Upper lobe of left lung (tissue), 6 donors: Measurements from ENCODE around the gene RAB24. TPM values are rescaled to one million over a fixed set of nuclear protein-coding genes. Genes with fewer than 3 reads are reported as not detected.

Experiments used
- ATAC-seq, 2 donors: fragments of 200-7000 bp; cut with Tn5 transposase; one replicate each; pipeline ENCODE4 v1.9.1; 2022; ENCODE audit warnings: mild to moderate bottlenecking in 2 of 2, moderate library complexity in 2 of 2; ENCODE audit not compliant: low FRiP score in 2 of 2
- DNase-seq, 2 donors: peaks; one replicate each; pipeline ENCODE4 v3.0.0-alpha.2; 2019 to 2020
- H3K27ac ChIP-seq, 4 donors: fragments of 200-600 bp; sonication (generic); one replicate each; pipeline ENCODE4 v1.5.1; 2016 to 2019
- H3K27me3 ChIP-seq, 4 donors: fragments of 200-600 bp; sonication (generic); one replicate each; pipeline ENCODE4 v1.5.1; 2017 to 2019
- H3K36me3 ChIP-seq, 4 donors: fragments of 200-600 bp; sonication (generic); one replicate each; pipeline ENCODE4 v1.5.1; 2016 to 2019
- H3K4me1 ChIP-seq, 4 donors: fragments of 200-600 bp; sonication (generic); one replicate each; pipeline ENCODE4 v1.5.1; 2018 to 2019
- H3K4me3 ChIP-seq, 4 donors: fragments of 200-600 bp; sonication (generic); one replicate each; pipeline ENCODE4 v1.5.1; 2017 to 2019; ENCODE audit warnings: mild to moderate bottlenecking in 2 of 4, moderate library complexity in 1 of 4
- H3K9me3 ChIP-seq, 4 donors: fragments of 200-600 bp; sonication (generic); one replicate each; pipeline ENCODE4 v1.5.1; 2018 to 2019
- CTCF ChIP-seq, 6 experiments: fragments of 450-650 bp in 4 of 6; fragments of 200-600 bp in 2 of 6; sonication (generic) in 2 of 6; IDR thresholded peaks; one replicate each; pipeline ENCODE4 v1.5.1; 2016 to 2019; ENCODE audit warnings: antibody characterized with exemption in 6 of 6
- EP300 ChIP-seq, 4 donors: sonication (generic); formaldehyde crosslinking; IDR thresholded peaks; one replicate each; pipeline ENCODE4 v1.5.1; 2017; ENCODE audit warnings: antibody characterized with exemption in 4 of 4, control low read depth in 2 of 4
- POLR2A ChIP-seq, 4 donors: fragments of 450-650 bp; IDR thresholded peaks; one replicate each; pipeline ENCODE4 v1.5.1; 2016 to 2017; ENCODE audit warnings: antibody characterized with exemption in 4 of 4, mild to moderate bottlenecking in 2 of 4
- POLR2AphosphoS5 ChIP-seq, 2 donors: sonication (generic); formaldehyde crosslinking; IDR thresholded peaks; one replicate each; pipeline ENCODE4 v1.5.1; 2017; ENCODE audit warnings: antibody characterized with exemption in 2 of 2
- WGBS, 2 donors: methylation state at CpG; one replicate each; pipeline ENCODE4 v1.1.5; 2017 to 2018; 5-methylcytosine and 5-hydroxymethylcytosine counted together
- total RNA-seq, 6 donors: library from RNA; depleted of rRNA in 4 of 6; stranded (reverse); fragments of >200 nt in 4 of 6; gene quantifications; one replicate each; pipeline versions ENCODE4 v1.1.0 to v1.2.1, GENCODE V29; 2016 to 2021
- donor health status: DM: no; HTN: no; CAD: no; lungs with moderate emphysema.
- donor health status: DM: no; HTN: yes; CAD: no; lungs with severe emphysema.

Gene RAB24
- total RNA-seq, 6 donors from 2014 or later: 26.8 to 92.2 (median 50.3) TPM

DNA sequence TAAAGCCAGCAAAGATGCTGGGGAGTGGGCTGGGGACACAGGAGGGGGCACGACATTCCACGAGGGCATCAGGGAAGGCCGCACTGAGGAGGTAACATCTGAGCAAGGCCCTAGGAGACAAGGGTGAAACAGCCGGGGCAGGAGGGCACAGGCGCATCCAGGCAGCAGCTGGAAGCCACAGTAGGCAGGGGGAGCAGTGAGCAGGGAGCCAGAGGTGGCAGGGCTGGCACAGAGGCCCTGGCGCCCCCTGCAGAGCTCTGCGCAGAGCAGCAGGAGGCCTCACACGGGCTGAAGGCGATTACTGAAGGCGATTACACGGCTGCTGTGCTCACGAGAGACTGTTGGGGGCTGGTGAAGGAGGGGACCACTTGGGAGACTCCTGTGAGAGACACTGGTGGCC, 32.6 kb upstream of the RAB24 start:
- peaks cover 0 to 12% (median 7%) of the 10 kb centered on the region in 4 donors for H3K4me1 ChIP-seq
- H3K27ac ChIP-seq: no peak overlapping the region
- H3K9me3 ChIP-seq: no peaks in the 10 kb centered on the region
- DNase-seq (no peak), ATAC-seq (no peak)
- 66 to 75% methylated on average over 12 of the region's 12 CpGs for WGBS, 2 donors
- H3K27me3 ChIP-seq: no peaks in the 10 kb centered on the region
- TF ChIP-seq EP300 (IDR thresholded peaks at IDR 0.05) (no peak), POLR2A (IDR thresholded peaks at IDR 0.05) (no peak), CTCF (IDR thresholded peaks at IDR 0.05) (peak in 1 of 6 experiments; percentile 7), POLR2AphosphoS5 (IDR thresholded peaks at IDR 0.05) (no peak)
- peaks cover 45 to 86% (median 77%) of the 10 kb centered on the region in 4 donors for H3K36me3 ChIP-seq
- H3K4me3 ChIP-seq: no peak overlapping the region

DNA sequence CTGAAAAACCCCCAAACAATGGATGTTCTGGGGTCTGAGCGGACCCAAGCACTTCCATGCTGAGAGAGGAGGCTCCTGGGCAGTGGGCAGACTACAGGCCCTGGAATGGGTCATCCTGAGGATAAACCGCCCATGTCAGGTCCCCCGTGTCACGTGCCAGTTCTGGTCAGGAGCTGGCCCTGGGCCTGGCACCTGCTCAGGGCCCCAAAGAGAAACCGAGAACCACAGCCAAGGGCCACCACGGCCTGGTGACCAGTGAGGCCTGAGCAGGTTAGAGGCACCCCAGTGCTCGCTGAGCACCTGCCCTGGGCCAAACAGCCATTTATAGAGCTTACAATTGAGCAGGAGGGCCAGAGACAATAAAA, 32.2 kb upstream of the RAB24 start:
- DNase-seq (no peak), ATAC-seq (no peak)
- H3K4me3 ChIP-seq: no peak overlapping the region
- peaks cover 45 to 89% (median 80%) of the 10 kb centered on the region in 4 donors for H3K36me3 ChIP-seq
- H3K27me3 ChIP-seq: no peaks in the 10 kb centered on the region
- H3K4me1 ChIP-seq: peaks cover 0 to 12% (median 7%) of the 10 kb centered on the region in 4 donors
- H3K27ac ChIP-seq: no peak overlapping the region
- TF ChIP-seq CTCF (IDR thresholded peaks at IDR 0.05) (no peak), EP300 (IDR thresholded peaks at IDR 0.05) (no peak), POLR2AphosphoS5 (IDR thresholded peaks at IDR 0.05) (no peak), POLR2A (IDR thresholded peaks at IDR 0.05) (no peak)
- H3K9me3 ChIP-seq: no peaks in the 10 kb centered on the region
- 89 to 94% methylated on average over 3 to 7 of the region's 7 CpGs for WGBS, 2 donors

DNA sequence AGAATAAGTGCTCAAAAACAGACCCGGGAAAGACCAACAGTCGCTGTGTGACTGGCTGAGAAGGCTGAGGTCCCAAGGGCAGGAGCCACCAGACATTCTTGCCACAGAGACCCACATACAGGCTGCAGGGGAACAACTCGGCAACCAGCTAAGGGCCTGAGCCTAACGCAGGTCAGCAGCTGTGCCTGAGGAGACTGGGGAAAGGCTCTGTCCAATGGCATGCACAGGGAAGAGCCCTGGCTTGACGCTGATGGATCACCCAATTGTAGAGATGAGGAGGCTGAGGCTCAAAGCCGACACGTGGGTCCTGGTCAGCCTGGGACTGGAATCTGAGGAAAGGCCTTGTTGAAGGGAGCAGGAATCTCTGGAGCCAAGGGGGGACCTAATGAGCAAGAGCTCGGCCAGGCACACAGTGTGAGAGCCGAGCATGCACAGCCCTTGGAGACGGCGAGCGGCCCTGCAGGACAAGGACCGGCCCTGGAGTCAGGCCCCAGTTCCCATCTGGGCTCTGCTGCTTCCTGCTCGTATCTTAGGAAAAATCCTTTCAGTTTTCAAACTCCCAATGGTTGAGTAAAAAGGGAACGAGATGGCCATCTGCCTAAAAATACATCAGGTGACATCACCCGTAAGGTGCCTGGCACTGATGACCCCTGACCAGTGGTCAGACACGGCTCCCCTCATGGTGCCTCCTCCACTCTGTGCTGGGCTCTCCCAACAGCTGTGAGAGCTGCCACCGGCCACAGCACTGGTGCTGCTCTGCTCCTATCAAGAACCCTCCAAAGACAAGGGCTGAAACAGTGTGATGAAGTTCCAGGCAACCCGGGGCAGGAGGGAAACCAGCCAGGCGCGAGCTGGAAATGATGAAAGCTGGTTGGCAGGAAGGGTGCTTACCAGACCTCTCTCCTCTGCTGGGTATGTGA, 31.5 kb upstream of the RAB24 start:
- Histone ChIP-seq H3K9me3 (no peaks in the 10 kb centered on the region), H3K4me1 (peaks cover 0 to 12% (median 6%) of the 10 kb centered on the region in 4 donors), H3K36me3 (peaks cover 45 to 94% (median 83%) of the 10 kb centered on the region in 4 donors), H3K27ac (no peak overlapping the region), H3K27me3 (no peaks in the 10 kb centered on the region), H3K4me3 (no peak overlapping the region)
- WGBS, 2 donors: 89 to 93% methylated on average over 13 to 21 of the region's 21 CpGs
- TF ChIP-seq POLR2AphosphoS5 (IDR thresholded peaks at IDR 0.05) (no peak), EP300 (IDR thresholded peaks at IDR 0.05) (no peak), CTCF (IDR thresholded peaks at IDR 0.05) (no peak), POLR2A (IDR thresholded peaks at IDR 0.05) (no peak)
- no peak for DNase-seq
- ATAC-seq: no peak

- TF ChIP-seq POLR2A (IDR thresholded peaks at IDR 0.05) (no peak), CTCF (IDR thresholded peaks at IDR 0.05) (no peak), EP300 (IDR thresholded peaks at IDR 0.05) (no peak), POLR2AphosphoS5 (IDR thresholded peaks at IDR 0.05) (no peak)
- Histone ChIP-seq H3K4me1 (peaks cover 0 to 5% (median under 1%) of the 10 kb centered on the region in 4 donors), H3K27ac (no peak overlapping the region), H3K4me3 (no peak overlapping the region), H3K9me3 (no peaks in the 10 kb centered on the region), H3K27me3 (no peaks in the 10 kb centered on the region), H3K36me3 (peaks cover 45 to 99% (median 86%) of the 10 kb centered on the region in 4 donors)
- 80 to 87% methylated on average over 2 to 13 of the region's 15 CpGs for WGBS, 2 donors
- DNase-seq: no peak
- ATAC-seq: no peak
Observed at GRCh38 chr5:177334155-177334551, 30.6 kb upstream of the RAB24 start.
